GM19438 (cell line): ENCODE measurements around the gene ETV7.

ENCODE experiments used
- ATAC-seq: cut with Tn5 transposase; IDR thresholded peaks from one replicate; pipeline ENCODE4 v1.9.1; 2021; ENCODE audit warnings: low read depth; ENCODE audit not compliant: unreplicated experiment

ETV7 gene

GRCh38 chr6:36384095-36384494 is 3.4 kb downstream of the ETV7 start:
- no peak for ATAC-seq

- no peak for ATAC-seq
Observed at GRCh38 chr6:36383606-36384005, 3.9 kb downstream of the ETV7 start.

GRCh38 chr6:36382976-36383375 is 4.5 kb downstream of the ETV7 start:
- no peak for ATAC-seq

- ATAC-seq: no peak
Observed at GRCh38 chr6:36381502-36382389, 5.7 kb downstream of the ETV7 start.

- no peak for ATAC-seq
Observed at GRCh38 chr6:36380166-36380565, 7.3 kb downstream of the ETV7 start.

GRCh38 chr6:36378936-36379335 is 8.5 kb downstream of the ETV7 start:
- ATAC-seq: no peak

GRCh38 chr6:36378243-36378920 is 9.1 kb downstream of the ETV7 start:
- ATAC-seq: no peak

GRCh38 chr6:36377594-36377993 is 9.9 kb downstream of the ETV7 start:
- ATAC-seq: no peak

GRCh38 chr6:36376742-36377141 is 10.7 kb downstream of the ETV7 start:
- no peak for ATAC-seq

- ATAC-seq: no peak
Observed at GRCh38 chr6:36376183-36376582, 11.3 kb downstream of the ETV7 start.

GRCh38 chr6:36375644-36376155 is 11.8 kb downstream of the ETV7 start:
- ATAC-seq: no peak

GRCh38 chr6:36374972-36375371 is 12.5 kb downstream of the ETV7 start:
- ATAC-seq: no peak

- no peak for ATAC-seq
Observed at GRCh38 chr6:36374194-36374593, 13.3 kb downstream of the ETV7 start.

GRCh38 chr6:36373368-36374019 is 14.0 kb downstream of the ETV7 start:
- ATAC-seq: no peak

GRCh38 chr6:36372088-36372487 is 15.4 kb downstream of the ETV7 start:
- ATAC-seq: no peak

- ATAC-seq: no peak
Observed at GRCh38 chr6:36371211-36371610, 16.3 kb downstream of the ETV7 start.

- ATAC-seq: no peak
Observed at GRCh38 chr6:36370638-36371037, 16.8 kb downstream of the ETV7 start.

- no peak for ATAC-seq
Observed at GRCh38 chr6:36368921-36369865, 18.3 kb downstream of the ETV7 start.

GRCh38 chr6:36368421-36368820 is 19.0 kb downstream of the ETV7 start:
- ATAC-seq: no peak

- ATAC-seq: no peak
Observed at GRCh38 chr6:36367743-36368142, 19.7 kb downstream of the ETV7 start.
